Erythroblast (primary cell): ENCODE data around the gene MEX3A.

ENCODE experiments used
- GATA1 ChIP-seq: IDR thresholded peaks from 2 replicates; pipeline ENCODE4 v1.6.1; 2011; ENCODE audit warnings: low read depth, mild to moderate bottlenecking, control low read depth, low read length, moderate library complexity
- POLR2A ChIP-seq: IDR thresholded peaks from 2 replicates; pipeline ENCODE4 v1.6.1; 2011; ENCODE audit warnings: mild to moderate bottlenecking, low read length

DNA sequence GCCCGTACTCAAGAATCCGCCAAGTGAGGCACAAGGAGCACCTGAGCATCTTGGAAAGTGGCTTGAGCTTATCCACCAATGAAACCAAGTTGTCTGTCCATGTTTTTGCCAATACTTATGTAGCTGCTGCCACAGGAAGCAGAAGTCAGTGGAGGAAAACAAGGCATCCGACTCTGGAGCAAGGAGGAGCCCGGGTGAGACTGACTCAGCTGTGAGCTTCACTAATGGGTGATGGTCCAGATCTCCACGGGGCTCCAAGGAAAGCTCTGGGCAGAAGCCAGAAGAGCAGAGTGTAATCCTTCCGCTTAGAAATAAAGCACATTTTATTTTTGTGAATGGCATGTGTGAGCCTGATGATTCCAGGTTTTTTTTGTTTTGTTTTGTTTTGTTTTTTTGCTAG is 49.3 kb downstream of the MEX3A start:
- TF ChIP-seq POLR2A (no peak), GATA1 (no peak)
